ENCODE data around the gene RNPEP. TPM values are rescaled to one million over a fixed set of nuclear protein-coding genes. Genes with fewer than 3 reads are reported as not detected.

RNPEP gene
- total RNA-seq, 4 donors from 2014 or later: 37.2 to 77.6 (median 45.8) TPM

DNA sequence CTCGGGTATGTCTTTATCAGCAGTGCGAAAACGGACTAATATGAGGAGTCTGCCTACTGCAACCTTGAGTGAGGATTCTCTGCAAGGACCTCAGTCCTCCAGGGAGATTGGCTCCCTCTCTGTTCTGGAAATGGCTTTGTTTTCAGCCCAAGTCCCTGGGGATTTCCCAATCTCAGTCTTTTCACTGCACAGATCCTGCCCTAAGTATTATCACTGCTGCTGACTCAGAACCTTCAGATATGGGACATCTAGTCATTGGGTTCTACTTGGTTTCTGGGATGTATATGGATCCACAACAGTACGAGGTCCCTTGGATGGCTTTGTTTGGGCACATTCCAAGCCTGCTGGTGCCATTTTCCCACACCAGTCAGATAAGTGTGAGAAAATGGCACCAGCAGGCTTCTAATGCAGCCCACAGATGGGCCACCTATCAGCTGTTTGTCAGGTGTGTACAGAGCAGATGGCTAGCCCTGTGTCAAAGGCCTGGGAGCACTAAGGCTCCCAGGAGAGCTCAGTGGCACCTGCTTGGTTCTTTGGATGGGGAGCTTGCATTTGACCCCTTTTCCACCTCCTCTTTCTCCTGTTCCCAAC, 55.4 kb downstream of the RNPEP start:
- no peak for DNase-seq (ENCODE audit: low spot score)
- no peak for ATAC-seq (ENCODE audit: low FRiP score)
- TF ChIP-seq, protein P1, sequence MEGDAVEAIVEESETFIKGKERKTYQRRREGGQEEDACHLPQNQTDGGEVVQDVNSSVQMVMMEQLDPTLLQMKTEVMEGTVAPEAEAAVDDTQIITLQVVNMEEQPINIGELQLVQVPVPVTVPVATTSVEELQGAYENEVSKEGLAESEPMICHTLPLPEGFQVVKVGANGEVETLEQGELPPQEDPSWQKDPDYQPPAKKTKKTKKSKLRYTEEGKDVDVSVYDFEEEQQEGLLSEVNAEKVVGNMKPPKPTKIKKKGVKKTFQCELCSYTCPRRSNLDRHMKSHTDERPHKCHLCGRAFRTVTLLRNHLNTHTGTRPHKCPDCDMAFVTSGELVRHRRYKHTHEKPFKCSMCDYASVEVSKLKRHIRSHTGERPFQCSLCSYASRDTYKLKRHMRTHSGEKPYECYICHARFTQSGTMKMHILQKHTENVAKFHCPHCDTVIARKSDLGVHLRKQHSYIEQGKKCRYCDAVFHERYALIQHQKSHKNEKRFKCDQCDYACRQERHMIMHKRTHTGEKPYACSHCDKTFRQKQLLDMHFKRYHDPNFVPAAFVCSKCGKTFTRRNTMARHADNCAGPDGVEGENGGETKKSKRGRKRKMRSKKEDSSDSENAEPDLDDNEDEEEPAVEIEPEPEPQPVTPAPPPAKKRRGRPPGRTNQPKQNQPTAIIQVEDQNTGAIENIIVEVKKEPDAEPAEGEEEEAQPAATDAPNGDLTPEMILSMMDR (IDR thresholded peaks at IDR 0.05): no peak

DNA sequence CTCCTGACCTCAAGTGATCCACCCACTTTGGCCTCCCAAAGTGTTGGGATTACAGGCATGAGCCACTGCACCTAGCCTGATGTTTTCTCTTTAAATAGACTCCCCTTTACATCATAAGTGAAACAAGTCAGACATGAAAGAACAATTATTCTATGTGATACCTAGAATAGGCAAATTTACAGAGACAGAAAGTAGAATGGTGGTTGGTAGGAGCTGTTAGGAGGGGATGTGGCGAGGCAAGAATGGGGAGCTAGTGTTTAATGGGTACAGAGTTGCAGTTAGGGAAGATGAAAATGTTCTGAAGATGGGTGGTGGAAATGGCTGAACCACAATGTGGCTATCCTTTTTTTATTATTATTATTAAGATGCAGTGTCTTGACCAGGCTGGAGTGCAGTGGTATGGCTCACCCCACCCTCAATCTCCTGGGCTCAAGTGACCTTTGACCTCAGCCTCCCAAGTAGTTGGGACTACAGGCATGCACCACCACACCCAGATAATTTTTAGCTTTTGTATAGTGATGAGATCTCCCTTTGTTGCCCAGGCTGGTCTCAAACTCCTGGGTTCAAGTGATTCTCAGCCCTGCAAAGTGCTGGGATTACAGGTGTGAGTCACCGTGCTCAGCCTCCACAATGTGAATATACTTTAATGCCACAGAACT, 56.4 kb downstream of the RNPEP start:
- DNase-seq (ENCODE audit: low spot score): no peak
- no peak for ATAC-seq (ENCODE audit: low FRiP score)
- TF ChIP-seq, protein P1 (IDR thresholded peaks at IDR 0.05): no peak

DNA sequence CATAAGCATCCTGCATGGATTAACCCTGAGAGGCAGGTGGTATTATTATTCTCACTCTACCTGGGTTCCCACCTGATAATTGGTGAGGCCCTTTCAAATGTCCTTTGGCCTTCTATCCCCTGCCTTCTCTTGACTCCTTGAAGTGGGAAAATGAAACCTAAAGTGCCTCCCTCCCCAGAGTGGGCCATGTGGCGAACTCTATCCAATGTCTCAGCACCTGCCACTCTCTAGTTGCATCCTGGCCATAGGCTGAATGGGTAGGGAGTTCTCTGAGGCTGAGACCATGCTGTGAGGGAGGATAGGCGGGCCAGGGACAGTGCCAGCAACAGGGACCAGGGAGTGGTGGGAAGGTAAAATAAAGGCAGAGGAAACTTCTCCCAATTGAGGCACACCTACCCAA, 63.3 kb downstream of the RNPEP start:
- no peak for ATAC-seq (ENCODE audit: low FRiP score)
- no peak for DNase-seq (ENCODE audit: low spot score)
- TF ChIP-seq, protein P1 (IDR thresholded peaks at IDR 0.05): no peak

DNA sequence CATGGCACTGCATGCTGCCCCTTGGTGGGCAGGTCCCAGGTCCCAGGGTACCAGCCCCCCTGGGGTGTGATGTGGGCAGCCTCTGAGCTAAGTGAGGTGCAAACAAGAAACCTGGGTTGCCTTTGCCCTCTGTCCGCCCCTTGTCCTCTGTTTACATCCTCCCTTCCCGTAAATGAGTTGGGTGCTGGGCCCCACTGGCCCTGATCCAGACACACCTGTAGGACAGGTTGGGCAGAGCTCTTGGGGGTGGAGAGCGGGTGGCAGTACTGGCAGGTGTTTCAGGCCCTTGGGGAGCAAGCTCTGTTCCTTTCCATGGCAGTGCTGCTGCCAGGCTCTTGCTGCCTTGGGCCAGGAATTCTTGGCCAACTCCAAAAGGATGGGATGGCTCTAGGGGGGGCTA, 63.8 kb downstream of the RNPEP start:
- TF ChIP-seq, protein P1 (IDR thresholded peaks at IDR 0.05): no peak
- DNase-seq (ENCODE audit: low spot score) (no peak), ATAC-seq (ENCODE audit: low FRiP score) (no peak)

DNA sequence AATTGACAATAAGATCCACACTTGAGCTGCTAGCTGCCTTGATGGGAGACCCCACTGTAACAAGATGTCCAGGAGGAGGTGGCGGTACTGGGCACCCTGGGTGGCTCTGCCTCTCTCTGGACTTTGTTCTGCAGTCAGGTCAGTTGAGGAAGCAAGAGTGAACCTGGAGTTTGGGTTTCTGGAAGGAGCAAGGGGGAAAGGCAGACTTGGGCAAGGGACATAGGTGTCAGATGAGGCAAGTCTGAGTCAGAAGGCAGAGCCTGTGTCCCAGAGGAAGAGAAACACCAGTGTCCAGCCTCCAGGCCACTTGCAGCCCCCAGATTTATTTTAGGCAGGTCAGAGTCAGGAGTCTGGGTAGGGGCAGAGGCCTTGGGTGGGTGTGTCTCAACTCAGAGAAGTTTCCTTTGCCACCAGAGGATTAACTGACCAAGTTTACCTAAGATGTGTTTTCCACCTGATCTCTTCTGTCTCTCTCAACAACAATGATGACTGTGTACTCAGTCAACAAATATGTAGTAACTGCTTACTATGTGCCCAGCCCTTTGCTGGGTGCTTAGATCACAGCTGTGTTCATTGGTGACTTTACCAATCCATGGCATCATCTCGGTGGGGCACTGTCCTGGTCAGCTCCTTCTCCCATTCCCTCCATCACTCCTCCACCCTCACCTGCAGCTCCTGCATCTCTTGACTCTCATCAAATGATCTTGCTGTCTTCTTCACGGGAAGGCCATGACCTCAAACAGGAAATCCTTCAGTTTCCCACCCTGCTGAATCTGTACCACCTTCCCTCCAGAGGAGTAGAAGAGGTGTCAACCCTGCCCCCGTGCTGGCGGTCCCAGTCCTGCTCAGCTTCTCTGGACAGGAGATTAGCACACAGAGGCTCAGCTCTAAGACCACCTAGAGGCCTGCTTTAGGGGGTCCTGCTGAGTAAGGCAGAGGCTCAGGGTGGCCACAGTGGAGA, 64.6 kb downstream of the RNPEP start:
- ATAC-seq (ENCODE audit: low FRiP score) (no peak), DNase-seq (ENCODE audit: low spot score) (no peak)
- TF ChIP-seq, protein P1 (IDR thresholded peaks at IDR 0.05): no peak

DNA sequence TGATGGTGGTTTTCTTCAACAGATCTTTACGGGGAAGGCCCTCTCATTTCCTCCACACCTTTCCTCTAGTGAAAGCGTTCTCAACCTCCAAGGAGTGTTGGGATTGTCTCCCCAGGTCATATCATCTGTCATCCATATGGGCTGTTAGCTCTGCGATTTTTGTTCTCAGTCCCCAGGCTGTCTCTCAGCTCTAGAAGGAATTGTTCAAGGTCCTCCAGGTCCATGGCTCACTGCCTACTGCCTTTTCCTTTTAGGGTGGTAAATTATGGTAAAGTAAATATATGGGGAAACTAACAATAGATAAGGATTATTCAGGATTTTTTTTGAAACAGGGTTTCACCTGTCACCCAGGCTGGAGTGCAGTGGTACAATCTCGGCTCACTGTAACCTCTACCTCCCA, 65.5 kb downstream of the RNPEP start:
- TF ChIP-seq, protein P1 (IDR thresholded peaks at IDR 0.05): no peak
- DNase-seq (ENCODE audit: low spot score): no peak
- no peak for ATAC-seq (ENCODE audit: low FRiP score)
